Uterus (tissue), 2 donors: ENCODE data around the gene SMAD3.

Source experiments
- CTCF ChIP-seq, 4 experiments: fragments of 200-600 bp in 2 of 4; fragments of 450-650 bp in 2 of 4; sonication (generic) in 2 of 4; IDR thresholded peaks; one replicate each; pipeline ENCODE4 v1.5.1; 2016 to 2019; ENCODE audit warnings: antibody characterized with exemption in 4 of 4, mild to moderate bottlenecking in 2 of 4, moderate library complexity in 1 of 4
- POLR2A ChIP-seq, 2 donors: fragments of 450-650 bp; IDR thresholded peaks; one replicate each; pipeline ENCODE4 v1.6.1; 2016; ENCODE audit warnings: antibody characterized with exemption in 2 of 2, mild to moderate bottlenecking in 1 of 2, moderate library complexity in 1 of 2

DNA sequence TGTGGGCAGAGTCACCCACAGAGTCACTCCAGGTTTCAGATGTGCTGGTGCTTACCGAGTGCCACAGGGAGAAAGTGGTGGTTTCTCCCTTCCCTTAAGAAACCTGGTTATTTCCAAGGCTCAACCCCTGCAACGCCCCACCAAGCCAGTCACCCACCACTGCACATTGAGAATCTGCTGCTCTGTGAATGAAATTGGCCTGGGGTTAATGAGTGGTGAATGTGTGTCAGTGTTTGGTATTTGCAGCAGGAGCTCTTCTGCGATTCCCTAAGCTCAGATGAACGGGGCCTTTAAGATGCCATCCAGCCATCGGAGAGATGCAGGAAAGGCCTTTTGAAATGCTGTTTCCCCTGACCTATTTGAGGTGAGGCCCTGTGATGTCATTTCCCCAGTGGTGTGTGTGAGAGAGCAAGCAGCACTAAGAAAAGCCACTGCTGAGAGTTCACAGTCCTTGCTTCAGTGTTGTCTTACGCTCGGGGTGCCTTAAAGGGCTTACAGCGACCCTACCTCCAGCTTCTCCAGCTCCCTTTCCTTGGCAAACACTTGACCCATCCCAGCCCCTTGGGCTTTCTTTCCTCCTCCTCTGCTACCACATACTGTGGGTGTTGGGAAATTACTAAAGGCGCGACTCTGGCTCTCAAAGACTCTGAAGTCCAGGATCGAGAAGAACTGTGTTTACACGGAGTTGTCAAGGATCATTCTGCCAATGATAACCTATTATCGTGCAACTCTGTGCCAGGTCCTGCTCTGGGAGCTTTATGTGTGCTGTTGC is 68.9 kb downstream of the SMAD3 start:
- TF ChIP-seq CTCF (IDR thresholded peaks at IDR 0.05) (no peak), POLR2A (IDR thresholded peaks at IDR 0.05) (peak in 1 of 2 donors; percentile 38)
